ENCODE results near the gene ACKR1. TPM values are rescaled to one million over a fixed set of nuclear protein-coding genes. Genes with fewer than 3 reads are reported as not detected.

ACKR1 gene
- total RNA-seq, result under 0.01 TPM in 1 of 2 replicates, not detected in the other

GRCh38 chr1:159204161-159205141 lies at the start of gene ACKR1:
ACKR1 (plus strand) TSS chr1:159204875; CDS start chr1:159204960, 85 bp downstream.
- no peak for DNase-seq (ENCODE audit: low read depth in 2 of 2)

GRCh38 chr1:159161001-159161718 lies 43.5 kb upstream of the ACKR1 start:
- DNase-seq (ENCODE audit: low read depth in 2 of 2), result peak; percentile 79 to 81

- DNase-seq (ENCODE audit: low read depth in 2 of 2), result no peak
These were observed 43.0 kb upstream of the ACKR1 start for GRCh38 chr1:159161719-159162026.

GRCh38 chr1:159162516-159163265 lies 42.0 kb upstream of the ACKR1 start:
- no peak for DNase-seq (ENCODE audit: low read depth in 2 of 2)

GRCh38 chr1:159163614-159164228 lies 41.0 kb upstream of the ACKR1 start:
- no peak for DNase-seq (ENCODE audit: low read depth in 2 of 2)

GRCh38 chr1:159168043-159168442 lies 36.6 kb upstream of the ACKR1 start:
- DNase-seq (ENCODE audit: low read depth in 2 of 2), result no peak

- no peak for DNase-seq (ENCODE audit: low read depth in 2 of 2)
These were observed 34.0 kb upstream of the ACKR1 start for GRCh38 chr1:159170639-159171038.

GRCh38 chr1:159171254-159171687 lies 33.4 kb upstream of the ACKR1 start, which contains the start of gene CADM3:
CADM3 (plus strand) TSS chr1:159171615; CDS start chr1:159171766, 151 bp downstream.
- no peak for DNase-seq (ENCODE audit: low read depth in 2 of 2)

- DNase-seq (ENCODE audit: low read depth in 2 of 2), result no peak
These were observed 32.8 kb upstream of the ACKR1 start for GRCh38 chr1:159171688-159172501.

- DNase-seq (ENCODE audit: low read depth in 2 of 2), result no peak
These were observed 31.9 kb upstream of the ACKR1 start for GRCh38 chr1:159172614-159173291.

GRCh38 chr1:159173320-159173719 lies 31.4 kb upstream of the ACKR1 start:
- no peak for DNase-seq (ENCODE audit: low read depth in 2 of 2)

- no peak for DNase-seq (ENCODE audit: low read depth in 2 of 2)
These were observed 29.1 kb upstream of the ACKR1 start for GRCh38 chr1:159175571-159175970.

- DNase-seq (ENCODE audit: low read depth in 2 of 2), result peak; percentile 77 to 78
These were observed 27.3 kb upstream of the ACKR1 start for GRCh38 chr1:159177272-159177907.

GRCh38 chr1:159179906-159180305 lies 24.8 kb upstream of the ACKR1 start:
- no peak for DNase-seq (ENCODE audit: low read depth in 2 of 2)

GRCh38 chr1:159180516-159180915 lies 24.2 kb upstream of the ACKR1 start:
- DNase-seq (ENCODE audit: low read depth in 2 of 2), result no peak

- no peak for DNase-seq (ENCODE audit: low read depth in 2 of 2)
These were observed 23.2 kb upstream of the ACKR1 start for GRCh38 chr1:159181328-159182024.

GRCh38 chr1:159184201-159184600 lies 20.5 kb upstream of the ACKR1 start:
- no peak for DNase-seq (ENCODE audit: low read depth in 2 of 2)

- no peak for DNase-seq (ENCODE audit: low read depth in 2 of 2)
These were observed 19.6 kb upstream of the ACKR1 start for GRCh38 chr1:159185121-159185520.

- DNase-seq (ENCODE audit: low read depth in 2 of 2), result no peak
These were observed 17.6 kb upstream of the ACKR1 start for GRCh38 chr1:159187033-159187432.
